ENCODE measurements around the gene HSFX2. TPM values are rescaled to one million over a fixed set of nuclear protein-coding genes. Genes with fewer than 3 reads are reported as not detected.
"Not testable (repeated sequence)": the region's sequence is repeated elsewhere in the genome, so short reads cannot be mapped to it uniquely, and the experiment has no call there.

Gene HSFX2
- total RNA-seq, 1 experiment from 2014 or later: not detected

DNA sequence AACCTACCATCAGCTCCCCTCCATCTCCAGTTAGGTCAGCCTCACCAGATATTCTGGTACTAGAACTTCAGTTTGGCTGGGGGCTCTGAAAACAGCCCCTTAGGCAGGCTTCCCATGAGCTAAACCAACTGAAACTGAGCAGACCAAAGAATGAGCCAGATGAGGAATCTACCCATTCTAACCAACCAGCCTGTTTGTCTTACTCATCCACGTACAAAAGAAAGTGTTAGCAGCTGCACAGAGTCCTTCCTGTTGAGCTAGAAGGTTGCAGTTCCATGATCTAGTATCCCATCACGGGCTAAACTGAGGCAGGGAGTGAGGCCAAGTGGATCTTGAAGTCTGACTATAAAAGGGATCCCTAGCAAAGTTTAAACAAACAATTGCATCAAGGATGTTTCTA is 25.3 kb downstream of the HSFX2 start:
- H3K9me3 ChIP-seq (replicated peaks): no peaks in the 10 kb centered on the region
- H3K4me1 ChIP-seq (replicated peaks): no peaks in the 10 kb centered on the region
- H3K4me3 ChIP-seq: no peak overlapping the region
- no peaks in the 10 kb centered on the region for H3K36me3 ChIP-seq
- no peak overlapping the region for H3K27ac ChIP-seq
- no peaks in the 10 kb centered on the region for H3K27me3 ChIP-seq (replicated peaks)
- DNase-seq (ENCODE audit: low read depth in 1 of 2, low spot score in 2 of 2): no peak

DNA sequence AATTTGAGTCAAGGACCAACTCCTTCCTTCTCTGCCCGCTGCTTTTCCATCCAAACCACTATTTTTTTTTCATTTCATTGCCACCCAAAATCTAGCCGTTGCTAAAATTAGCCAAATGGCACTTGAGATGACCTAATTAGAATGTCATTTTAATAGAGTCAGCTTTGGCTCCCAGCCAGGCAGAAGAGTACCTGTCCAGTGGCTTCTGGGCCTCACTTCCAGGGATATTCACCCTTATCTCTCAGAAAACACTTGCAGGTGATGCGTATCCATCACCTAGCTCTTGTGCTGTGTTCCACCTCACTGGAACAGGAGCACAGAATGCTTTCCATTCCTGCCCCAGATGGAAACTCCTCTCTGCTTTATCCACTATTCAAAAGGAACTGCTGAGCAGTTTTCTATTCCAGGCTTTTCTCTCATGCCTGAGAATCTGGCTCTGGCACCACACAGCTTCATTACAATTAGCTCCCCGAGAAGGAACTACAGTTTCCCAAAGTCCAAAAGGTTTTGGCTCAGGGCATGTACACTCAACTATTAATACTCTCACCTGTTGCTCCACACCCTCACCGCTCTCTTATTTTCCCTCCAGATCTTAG is 26.3 kb downstream of the HSFX2 start:
- H3K36me3 ChIP-seq: no peaks in the 10 kb centered on the region
- H3K4me3 ChIP-seq: no peak overlapping the region
- no peaks in the 10 kb centered on the region for H3K4me1 ChIP-seq (replicated peaks)
- no peak for DNase-seq (ENCODE audit: low read depth in 1 of 2, low spot score in 2 of 2)
- H3K27me3 ChIP-seq (replicated peaks): no peaks in the 10 kb centered on the region
- no peaks in the 10 kb centered on the region for H3K9me3 ChIP-seq (replicated peaks)
- no peak overlapping the region for H3K27ac ChIP-seq

DNA sequence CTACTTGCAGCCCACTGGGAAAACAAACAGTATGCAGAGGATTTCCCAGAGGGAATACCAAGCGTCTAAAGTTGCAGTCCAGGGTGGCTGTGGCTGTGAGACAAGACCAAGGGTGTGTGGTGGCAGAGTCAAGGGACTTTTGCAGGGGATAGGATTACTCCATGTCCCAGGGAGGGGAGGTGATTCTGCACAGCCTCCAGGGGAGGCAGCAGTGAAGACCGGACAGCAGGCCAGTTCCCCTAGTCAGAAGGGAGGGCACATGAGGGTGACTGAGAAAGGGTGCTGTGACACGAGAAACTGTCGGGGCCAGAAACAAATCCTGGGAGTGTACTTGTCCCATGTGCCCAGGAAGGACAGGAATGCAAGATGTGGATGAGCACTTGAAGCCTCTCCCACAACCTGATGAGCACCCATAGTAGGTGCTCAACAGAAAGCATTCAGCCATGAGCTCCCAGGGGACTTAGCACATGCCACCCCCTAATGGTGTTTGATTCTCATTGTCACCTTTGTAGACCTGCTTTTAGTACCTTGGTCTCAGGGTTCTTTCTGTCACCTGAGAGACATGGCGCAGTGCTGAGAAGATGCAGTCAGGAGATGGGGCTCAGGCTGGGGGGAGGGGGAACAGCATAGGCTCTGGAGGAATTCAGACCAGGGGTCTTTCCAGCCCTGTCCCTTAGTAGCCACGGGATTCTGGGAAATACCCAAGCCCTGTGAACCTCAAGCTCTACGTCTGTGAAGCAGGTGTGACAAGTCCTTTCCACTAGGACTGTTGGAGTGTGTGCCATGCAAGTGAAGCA is 27.3 kb downstream of the HSFX2 start:
- Histone ChIP-seq H3K4me3 (no peak overlapping the region), H3K36me3 (no peaks in the 10 kb centered on the region), H3K4me1 (replicated peaks) (no peaks in the 10 kb centered on the region), H3K27me3 (replicated peaks) (no peaks in the 10 kb centered on the region), H3K9me3 (replicated peaks) (no peaks in the 10 kb centered on the region), H3K27ac (no peak overlapping the region)
- DNase-seq (ENCODE audit: low read depth in 1 of 2, low spot score in 2 of 2): no peak

- H3K4me3 ChIP-seq: no peak overlapping the region
- no peaks in the 10 kb centered on the region for H3K4me1 ChIP-seq (replicated peaks)
- H3K27me3 ChIP-seq (replicated peaks): no peaks in the 10 kb centered on the region
- no peak for DNase-seq (ENCODE audit: low read depth in 1 of 2, low spot score in 2 of 2)
- H3K36me3 ChIP-seq: no peaks in the 10 kb centered on the region
- H3K9me3 ChIP-seq (replicated peaks): no peaks in the 10 kb centered on the region
- H3K27ac ChIP-seq: no peak overlapping the region
Observed at GRCh38 chrX:149563359-149563758, 31.8 kb downstream of the HSFX2 start.

- not testable (repeated sequence) for H3K9me3 ChIP-seq (replicated peaks); DNase-seq (ENCODE audit: low read depth in 1 of 2, low spot score in 2 of 2); H3K27ac ChIP-seq; H3K36me3 ChIP-seq; H3K27me3 ChIP-seq (replicated peaks); H3K4me1 ChIP-seq (replicated peaks); H3K4me3 ChIP-seq
Observed at GRCh38 chrX:149555251-149555650, 39.9 kb downstream of the HSFX2 start.

GRCh38 chrX:149551939-149552248 is 43.2 kb downstream of the HSFX2 start:
- not testable (repeated sequence) for H3K9me3 ChIP-seq (replicated peaks); H3K4me3 ChIP-seq; H3K4me1 ChIP-seq (replicated peaks); DNase-seq (ENCODE audit: low read depth in 1 of 2, low spot score in 2 of 2); H3K27ac ChIP-seq; H3K36me3 ChIP-seq; H3K27me3 ChIP-seq (replicated peaks)

- DNase-seq (ENCODE audit: low read depth in 1 of 2, low spot score in 2 of 2): not testable (repeated sequence)
Observed at GRCh38 chrX:149551245-149551938, 43.7 kb downstream of the HSFX2 start.

GRCh38 chrX:149550454-149550853 is 44.7 kb downstream of the HSFX2 start:
- not testable (repeated sequence) for H3K27me3 ChIP-seq (replicated peaks); H3K9me3 ChIP-seq (replicated peaks); H3K4me1 ChIP-seq (replicated peaks); H3K36me3 ChIP-seq; DNase-seq (ENCODE audit: low read depth in 1 of 2, low spot score in 2 of 2); H3K27ac ChIP-seq; H3K4me3 ChIP-seq

More at GRCh38 chrX:149551245-149551938, 43.7 kb downstream of the HSFX2 start:
- not testable (repeated sequence) for H3K27ac ChIP-seq; H3K27me3 ChIP-seq (replicated peaks); H3K9me3 ChIP-seq (replicated peaks); H3K4me3 ChIP-seq; H3K36me3 ChIP-seq; H3K4me1 ChIP-seq (replicated peaks)

DNA sequence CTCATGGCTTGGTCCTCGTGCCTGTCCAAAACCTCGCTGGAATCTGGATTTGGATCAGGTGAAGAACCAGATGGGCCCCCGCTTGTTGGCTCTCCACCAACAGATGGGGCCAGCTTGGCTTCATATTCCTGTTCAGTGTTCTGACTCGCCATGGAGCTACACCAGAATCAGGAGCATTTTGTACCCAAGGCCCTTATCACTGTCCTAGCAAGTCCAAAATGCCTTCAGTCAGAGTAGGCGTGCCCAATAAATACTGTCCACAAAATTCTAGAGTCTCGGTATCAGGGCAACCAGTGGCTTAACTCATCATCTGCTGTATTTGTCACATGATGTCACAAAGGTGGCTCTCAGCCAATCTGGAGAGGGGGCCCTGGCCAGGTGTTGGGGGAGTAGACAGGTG is 45.4 kb downstream of the HSFX2 start, which contains the start of gene HSFX3:
Gene HSFX3 (minus strand): TSS at position 224 of the 400 bp plus-strand sequence. CDS start 72 bp downstream, at position 152.
- H3K4me3 ChIP-seq; H3K27me3 ChIP-seq (replicated peaks); H3K4me1 ChIP-seq (replicated peaks); H3K9me3 ChIP-seq (replicated peaks); H3K36me3 ChIP-seq; H3K27ac ChIP-seq; DNase-seq (ENCODE audit: low read depth in 1 of 2, low spot score in 2 of 2): not testable (repeated sequence)

DNA sequence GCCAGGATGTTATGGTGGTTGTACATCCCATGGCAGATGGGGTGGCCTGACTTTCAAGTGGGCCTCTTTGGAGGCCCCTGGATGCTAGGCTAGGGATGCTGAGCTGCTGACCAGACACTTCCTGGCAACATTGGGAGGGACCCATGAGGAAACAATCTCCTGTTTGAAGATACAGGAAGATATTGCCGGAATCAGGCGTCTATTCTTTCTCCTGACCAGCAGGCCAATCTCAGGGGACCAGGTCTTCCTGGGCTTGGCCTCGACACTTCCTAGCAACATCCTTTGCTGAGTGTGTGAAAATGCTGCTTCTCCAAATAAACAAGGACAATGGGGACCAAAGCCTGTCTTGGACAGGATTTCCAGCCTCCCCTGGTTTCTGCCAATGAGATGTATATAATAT is 47.3 kb downstream of the HSFX2 start:
- not testable (repeated sequence) for H3K27ac ChIP-seq; H3K36me3 ChIP-seq; H3K4me3 ChIP-seq; H3K27me3 ChIP-seq (replicated peaks); H3K4me1 ChIP-seq (replicated peaks); DNase-seq (ENCODE audit: low read depth in 1 of 2, low spot score in 2 of 2); H3K9me3 ChIP-seq (replicated peaks)

DNA sequence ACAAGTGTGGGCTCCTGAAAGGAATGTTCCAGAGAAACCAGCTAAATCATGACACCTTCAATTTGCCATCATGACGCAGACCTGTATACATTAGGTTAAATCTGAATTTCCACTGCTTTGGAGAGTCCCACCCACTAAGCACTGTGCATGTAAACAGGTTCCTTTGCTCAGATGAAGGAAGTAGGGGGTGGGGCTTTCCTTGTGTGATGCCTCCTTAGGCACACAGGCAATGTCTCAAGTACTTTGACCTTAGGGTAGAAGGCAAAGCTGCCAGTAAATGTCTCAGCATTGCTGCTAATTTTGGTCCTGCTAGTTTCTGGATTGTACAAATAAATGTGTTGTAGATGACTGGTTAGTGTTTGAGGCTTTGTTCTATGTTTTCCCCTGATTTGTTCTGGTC is 48.2 kb downstream of the HSFX2 start:
- not testable (repeated sequence) for H3K9me3 ChIP-seq (replicated peaks); H3K4me1 ChIP-seq (replicated peaks); H3K27me3 ChIP-seq (replicated peaks); H3K36me3 ChIP-seq; H3K4me3 ChIP-seq; DNase-seq (ENCODE audit: low read depth in 1 of 2, low spot score in 2 of 2); H3K27ac ChIP-seq

DNA sequence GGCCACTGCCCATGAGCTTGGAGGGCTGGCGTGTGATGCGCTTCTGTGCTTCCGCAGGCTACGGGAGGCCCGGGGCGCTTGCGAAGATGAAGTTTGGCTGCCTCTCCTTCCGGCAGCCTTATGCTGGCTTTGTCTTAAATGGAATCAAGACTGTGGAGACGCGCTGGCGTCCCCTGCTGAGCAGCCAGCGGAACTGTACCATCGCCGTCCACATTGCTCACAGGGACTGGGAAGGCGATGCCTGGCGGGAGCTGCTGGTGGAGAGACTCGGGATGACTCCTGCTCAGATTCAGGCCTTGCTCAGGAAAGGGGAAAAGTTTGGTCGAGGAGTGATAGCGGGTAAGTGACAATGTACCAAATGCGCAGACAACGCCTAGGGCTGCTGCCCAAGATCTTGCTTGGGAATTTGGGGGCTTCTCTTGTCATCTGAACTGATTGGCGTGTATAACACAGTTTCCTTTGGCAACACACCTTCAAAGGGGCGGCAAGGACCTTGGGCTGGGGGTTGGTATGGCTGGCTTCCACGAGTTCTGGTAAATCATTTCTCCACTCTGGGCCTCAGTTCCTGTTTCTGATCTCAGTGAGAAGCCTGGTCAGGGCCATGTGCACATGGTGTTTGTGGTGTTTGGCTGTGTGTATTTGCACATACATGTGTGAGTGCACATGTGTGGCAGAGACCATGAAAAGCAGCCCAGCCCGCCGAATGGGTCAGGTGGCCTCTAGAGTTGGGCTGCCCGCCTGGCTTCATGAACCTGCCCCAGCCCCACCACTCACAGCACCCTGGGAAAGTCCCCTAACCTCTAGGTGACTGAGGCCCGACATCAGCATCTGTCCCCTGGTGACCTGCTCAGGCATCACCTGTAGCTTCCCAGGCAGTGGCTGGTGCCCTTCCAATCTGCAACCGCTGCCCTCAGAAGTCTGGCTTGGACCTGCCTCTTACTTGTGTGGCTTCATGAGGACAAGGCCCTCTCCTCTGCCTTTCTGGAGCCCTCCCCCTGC is 49.3 kb downstream of the HSFX2 start:
- DNase-seq (ENCODE audit: low read depth in 1 of 2, low spot score in 2 of 2): peak in 1 of 2 experiments; percentile 47
- not testable (repeated sequence) for H3K36me3 ChIP-seq

More for the DNA sequence above, 49.3 kb downstream of the HSFX2 start:
- not testable (repeated sequence) for H3K4me3 ChIP-seq; H3K4me1 ChIP-seq (replicated peaks); H3K27ac ChIP-seq; H3K9me3 ChIP-seq (replicated peaks); H3K27me3 ChIP-seq (replicated peaks)

All from SJSA1 (cell line).